Measurements from ENCODE around the gene PUS1. TPM values are rescaled to one million over a fixed set of nuclear protein-coding genes. Genes with fewer than 3 reads are reported as not detected.

The PUS1 gene
- total RNA-seq, 3 donors from 2014 or later = 21.0 to 28.3 (median 22.9) TPM

- no peak overlapping the region for H3K4me3 ChIP-seq
- no peaks in the 10 kb centered on the region for H3K9me3 ChIP-seq
- no peaks in the 10 kb centered on the region for H3K4me1 ChIP-seq (ENCODE audit: low read depth)
- no peak for DNase-seq
- ATAC-seq = no peak
- no peaks in the 10 kb centered on the region for H3K36me3 ChIP-seq (ENCODE audit: low read depth)
- TF ChIP-seq, protein P1, sequence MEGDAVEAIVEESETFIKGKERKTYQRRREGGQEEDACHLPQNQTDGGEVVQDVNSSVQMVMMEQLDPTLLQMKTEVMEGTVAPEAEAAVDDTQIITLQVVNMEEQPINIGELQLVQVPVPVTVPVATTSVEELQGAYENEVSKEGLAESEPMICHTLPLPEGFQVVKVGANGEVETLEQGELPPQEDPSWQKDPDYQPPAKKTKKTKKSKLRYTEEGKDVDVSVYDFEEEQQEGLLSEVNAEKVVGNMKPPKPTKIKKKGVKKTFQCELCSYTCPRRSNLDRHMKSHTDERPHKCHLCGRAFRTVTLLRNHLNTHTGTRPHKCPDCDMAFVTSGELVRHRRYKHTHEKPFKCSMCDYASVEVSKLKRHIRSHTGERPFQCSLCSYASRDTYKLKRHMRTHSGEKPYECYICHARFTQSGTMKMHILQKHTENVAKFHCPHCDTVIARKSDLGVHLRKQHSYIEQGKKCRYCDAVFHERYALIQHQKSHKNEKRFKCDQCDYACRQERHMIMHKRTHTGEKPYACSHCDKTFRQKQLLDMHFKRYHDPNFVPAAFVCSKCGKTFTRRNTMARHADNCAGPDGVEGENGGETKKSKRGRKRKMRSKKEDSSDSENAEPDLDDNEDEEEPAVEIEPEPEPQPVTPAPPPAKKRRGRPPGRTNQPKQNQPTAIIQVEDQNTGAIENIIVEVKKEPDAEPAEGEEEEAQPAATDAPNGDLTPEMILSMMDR (IDR thresholded peaks at IDR 0.05) = no peak
- intact Hi-C loops (cut with DNase I, micrococcal nuclease) = no loop called here
These were observed 36.0 kb downstream of the PUS1 start for GRCh38 chr12:131965073-131965472.

DNA sequence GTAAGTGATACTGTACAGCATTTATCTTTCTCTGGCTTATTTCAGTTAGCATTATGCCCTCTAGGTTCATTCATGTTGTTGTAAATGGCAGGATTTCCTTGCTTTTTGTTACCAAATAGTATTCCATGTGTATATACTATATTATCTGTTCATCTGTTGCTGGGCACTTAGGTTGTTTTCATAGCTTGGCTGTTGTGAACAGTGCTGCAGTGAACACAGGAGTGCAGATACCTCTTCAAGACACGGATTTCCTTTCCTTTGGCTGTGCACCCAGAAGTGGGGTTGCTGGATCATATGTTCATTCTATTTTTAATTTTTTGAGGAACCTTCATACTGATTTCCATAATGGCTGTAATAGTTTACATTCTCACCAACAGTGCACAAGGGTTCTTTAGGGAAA lies 42.1 kb downstream of the PUS1 start:
- Histone ChIP-seq H3K36me3 (ENCODE audit: low read depth) (no peaks in the 10 kb centered on the region), H3K9me3 (no peaks in the 10 kb centered on the region), H3K4me3 (no peak overlapping the region), H3K4me1 (ENCODE audit: low read depth) (no peaks in the 10 kb centered on the region)
- DNase-seq (no peak), ATAC-seq (no peak)
- intact Hi-C loops (cut with DNase I, micrococcal nuclease) = no loop called here
- TF ChIP-seq, protein P1 (IDR thresholded peaks at IDR 0.05) = no peak

DNA sequence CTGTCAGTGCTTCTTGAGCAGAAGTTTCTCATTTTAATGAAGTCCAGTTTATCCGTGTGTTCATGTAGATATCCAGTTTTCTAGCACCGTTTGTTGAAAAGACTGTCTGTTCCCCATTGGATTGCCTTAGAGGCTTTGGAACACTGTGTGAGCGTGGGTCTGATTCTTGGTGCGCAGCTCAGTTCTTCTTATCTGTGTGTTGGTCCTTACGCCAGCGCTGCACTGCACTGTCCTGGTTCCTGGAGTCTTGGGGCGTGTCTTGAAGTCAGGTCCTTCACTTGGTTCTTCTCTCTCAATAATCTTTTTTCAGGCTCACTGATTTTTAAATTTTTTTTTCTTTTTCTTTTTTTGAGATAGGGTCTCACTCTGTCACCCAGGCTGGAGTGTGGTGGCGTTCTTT lies 46.2 kb downstream of the PUS1 start:
- intact Hi-C loops (cut with DNase I, micrococcal nuclease) = no loop called here
- ATAC-seq (no peak), DNase-seq (no peak)
- Histone ChIP-seq H3K4me3 (no peak overlapping the region), H3K4me1 (ENCODE audit: low read depth) (no peaks in the 10 kb centered on the region), H3K9me3 (no peaks in the 10 kb centered on the region), H3K36me3 (ENCODE audit: low read depth) (no peaks in the 10 kb centered on the region)
- TF ChIP-seq, protein P1 (IDR thresholded peaks at IDR 0.05) = no peak

- no peaks in the 10 kb centered on the region for H3K9me3 ChIP-seq
- no peaks in the 10 kb centered on the region for H3K4me1 ChIP-seq (ENCODE audit: low read depth)
- intact Hi-C loops (cut with DNase I, micrococcal nuclease) = no loop called here
- H3K4me3 ChIP-seq = no peak overlapping the region
- no peak for ATAC-seq
- DNase-seq = no peak
- no peaks in the 10 kb centered on the region for H3K36me3 ChIP-seq (ENCODE audit: low read depth)
- TF ChIP-seq, protein P1 (IDR thresholded peaks at IDR 0.05) = no peak
These were observed 50.5 kb downstream of the PUS1 start for GRCh38 chr12:131979606-131980005.

- no peak for ATAC-seq
- intact Hi-C loops (cut with DNase I, micrococcal nuclease) = no loop called here
- TF ChIP-seq, protein P1 (IDR thresholded peaks at IDR 0.05) = no peak
- Histone ChIP-seq H3K36me3 (ENCODE audit: low read depth) (no peaks in the 10 kb centered on the region), H3K4me3 (no peak overlapping the region), H3K9me3 (no peaks in the 10 kb centered on the region), H3K4me1 (ENCODE audit: low read depth) (no peaks in the 10 kb centered on the region)
- no peak for DNase-seq
These were observed 51.2 kb downstream of the PUS1 start for GRCh38 chr12:131980263-131980662.

DNA sequence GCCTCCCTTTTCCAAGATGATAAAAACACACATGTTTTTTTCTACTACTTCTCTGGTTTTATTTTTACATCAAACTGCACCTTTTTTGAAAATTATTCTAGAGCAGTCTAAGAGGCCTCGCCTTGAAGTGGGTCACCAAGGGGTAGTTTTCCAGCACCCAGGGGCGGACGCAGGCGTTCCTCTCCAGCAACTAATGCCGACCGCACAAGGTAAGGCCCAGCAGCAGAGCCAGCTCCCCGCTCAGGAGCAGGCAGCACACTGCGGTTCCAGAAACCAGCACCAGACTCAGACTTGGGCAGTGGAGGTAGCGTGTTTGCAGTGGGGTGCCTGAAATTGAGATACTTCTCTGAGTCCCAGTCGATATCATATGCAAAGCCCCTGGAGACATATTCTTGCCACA lies 52.3 kb downstream of the PUS1 start:
- Histone ChIP-seq H3K9me3 (no peaks in the 10 kb centered on the region), H3K4me3 (no peak overlapping the region), H3K4me1 (ENCODE audit: low read depth) (no peaks in the 10 kb centered on the region), H3K36me3 (ENCODE audit: low read depth) (peaks cover 2% of the 10 kb centered on the region)
- TF ChIP-seq, protein P1 (IDR thresholded peaks at IDR 0.05) = no peak
- DNase-seq (no peak), ATAC-seq (no peak)
- intact Hi-C loops (cut with DNase I, micrococcal nuclease) = no loop called here

Data from mucosa of descending colon (tissue), 3 donors.